Stimulated activated CD8-positive, alpha-beta memory T cell treated with anti-CD3 and anti-CD28 coated beads, Interleukin-15, amount 100 ng/mL, for 24 hours (primary cell): ENCODE data around the gene SEC16B.

Experiments used
- DNase-seq: peaks from one replicate; pipeline ENCODE4 v3.0.0-alpha.2; 2020; ENCODE audit warnings: low read depth

SEC16B gene

GRCh38 chr1:177905686-177906085, 64.2 kb downstream of the SEC16B start:
- no peak for DNase-seq

DNA sequence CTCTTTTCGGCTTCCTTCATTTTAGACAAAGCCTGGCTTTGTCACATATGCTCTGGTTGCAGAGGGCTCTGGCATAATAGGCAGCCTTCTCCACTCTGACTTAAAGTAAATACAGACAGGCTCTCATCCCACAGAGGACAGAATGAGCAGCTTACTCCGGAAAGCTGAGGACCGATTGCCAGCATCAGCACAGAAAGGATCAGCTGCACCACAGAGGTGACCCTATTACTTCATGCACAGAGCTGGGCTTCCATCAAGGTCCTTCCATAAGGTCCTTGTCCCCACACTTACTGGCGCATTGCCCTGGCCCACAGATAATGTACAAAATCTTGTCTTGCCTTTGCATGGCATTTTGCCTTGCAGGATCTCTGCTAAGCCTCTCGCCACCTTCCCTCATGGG, 67.6 kb downstream of the SEC16B start:
- no peak for DNase-seq

DNA sequence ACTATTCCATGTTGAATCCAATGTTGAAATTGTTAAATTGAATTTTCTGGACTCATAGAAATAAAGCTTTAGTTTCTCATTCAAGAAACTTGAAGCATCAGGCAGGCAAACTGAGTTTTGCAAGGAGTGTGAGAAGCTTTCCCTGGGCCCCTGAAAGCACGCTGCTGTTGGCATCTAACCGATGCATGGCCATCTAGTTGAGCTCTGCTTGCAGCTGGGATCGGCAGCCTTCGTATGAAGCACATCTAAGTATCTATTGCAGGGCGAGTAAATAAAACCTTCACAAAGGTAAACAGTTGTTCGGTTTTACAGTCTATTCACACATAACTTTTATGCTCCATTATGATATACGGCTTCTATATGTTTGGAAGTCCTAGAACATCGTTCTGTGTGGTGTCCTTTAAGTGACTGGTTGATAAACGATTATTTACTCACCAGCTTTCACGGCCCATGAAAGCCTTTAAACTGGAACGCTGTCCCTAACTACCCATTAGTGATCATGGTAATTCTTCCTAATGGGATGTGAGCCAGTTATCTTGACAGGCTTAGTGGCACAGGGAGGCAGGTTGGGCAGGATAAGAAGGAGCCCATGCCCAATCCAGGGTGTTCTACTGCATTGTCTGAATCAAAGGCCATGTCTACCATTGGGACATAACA, 71.7 kb downstream of the SEC16B start:
- no peak for DNase-seq

- no peak for DNase-seq
Measured at GRCh38 chr1:177897281-177897997, 72.4 kb downstream of the SEC16B start.
